ENCODE measurements around the gene CEACAM21.

Gene CEACAM21

GRCh38 chr19:41607668-41608067, 31.7 kb downstream of the CEACAM21 start:
- Histone ChIP-seq H2BK120ac (ENCODE audit: low read depth, low read length) (no peak overlapping the region), H3K18ac (ENCODE audit: low read depth in 1 of 2, low read length in 2 of 2) (no peak overlapping the region), H3K4me3 (ENCODE audit: insufficient read depth in 1 of 2, low read depth in 1 of 2, low read length in 2 of 2) (no peak overlapping the region), H4K8ac (ENCODE audit: low read length) (no peak overlapping the region), H3K27me3 (ENCODE audit: control insufficient read depth in 1 of 2, insufficient read depth in 1 of 2, low read length in 2 of 2) (peaks cover 15 to 27% of the 10 kb centered on the region in 2 experiments), H3K27ac (ENCODE audit: low read length, poor library complexity, severe bottlenecking) (no peak overlapping the region), H2BK5ac (ENCODE audit: low read depth, low read length, poor library complexity, severe bottlenecking) (no peak overlapping the region), H3K23ac (ENCODE audit: low read length in 2 of 2) (no peak overlapping the region), H3K14ac (ENCODE audit: low read length in 2 of 2) (no peak overlapping the region), H3K79me1 (replicated peaks; ENCODE audit: low read length, poor library complexity, severe bottlenecking) (no peaks in the 10 kb centered on the region), H3K9ac (ENCODE audit: low read length) (no peak overlapping the region), H2AK5ac (ENCODE audit: low read length, severe bottlenecking) (no peak overlapping the region), H3K4me1 (ENCODE audit: control insufficient read depth, insufficient read depth, low read depth, low read length) (no peaks in the 10 kb centered on the region), H3K9me3 (ENCODE audit: control insufficient read depth, low read length) (no peaks in the 10 kb centered on the region), H3K4me2 (ENCODE audit: low read length, poor library complexity, severe bottlenecking) (no peak overlapping the region), H3K4ac (ENCODE audit: low read depth in 1 of 2, low read length in 2 of 2) (no peak overlapping the region), H2AFZ (ENCODE audit: low read depth, low read length) (no peak overlapping the region), H2BK15ac (ENCODE audit: low read depth, poor library complexity, severe bottlenecking) (no peak overlapping the region), H3K36me3 (ENCODE audit: control insufficient read depth in 1 of 2, insufficient read depth in 2 of 2, low read depth in 1 of 2, low read length in 2 of 2) (no peaks in the 10 kb centered on the region), H2BK12ac (ENCODE audit: low read length in 2 of 2) (no peak overlapping the region), H4K91ac (ENCODE audit: low read length) (no peak overlapping the region)
- no peak for DNase-seq
- WGBS = 67% methylated on average over 1 of the region's 1 CpG

DNA sequence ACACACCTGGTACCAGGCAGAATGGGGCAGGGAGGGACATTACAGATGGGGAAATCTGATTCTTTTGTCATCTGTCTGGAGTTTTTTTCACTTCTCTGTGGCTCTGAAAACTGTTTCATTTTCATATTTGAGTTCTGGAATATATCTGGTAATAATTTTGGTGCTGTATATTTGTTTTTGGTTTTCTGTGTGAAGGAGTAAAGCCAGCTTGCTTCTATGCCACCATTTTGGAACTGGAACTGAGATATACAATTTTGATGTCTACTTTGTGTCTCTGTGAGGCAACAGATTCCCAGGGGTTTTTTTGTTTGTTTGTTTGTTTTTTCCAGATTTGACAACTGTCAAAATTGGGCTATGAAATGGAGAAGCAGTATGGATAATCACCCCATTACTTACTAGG, 34.8 kb downstream of the CEACAM21 start:
- H3K36me3 ChIP-seq (ENCODE audit: control insufficient read depth in 1 of 2, insufficient read depth in 2 of 2, low read depth in 1 of 2, low read length in 2 of 2) = no peaks in the 10 kb centered on the region
- no peaks in the 10 kb centered on the region for H3K4me1 ChIP-seq (ENCODE audit: control insufficient read depth, insufficient read depth, low read depth, low read length)
- no peak overlapping the region for H2BK5ac ChIP-seq (ENCODE audit: low read depth, low read length, poor library complexity, severe bottlenecking)
- DNase-seq = no peak
- no peak overlapping the region for H3K23ac ChIP-seq (ENCODE audit: low read length in 2 of 2)
- H2BK120ac ChIP-seq (ENCODE audit: low read depth, low read length) = no peak overlapping the region
- H3K27ac ChIP-seq (ENCODE audit: low read length, poor library complexity, severe bottlenecking) = no peak overlapping the region
- H2AK5ac ChIP-seq (ENCODE audit: low read length, severe bottlenecking) = no peak overlapping the region
- H2BK15ac ChIP-seq (ENCODE audit: low read depth, poor library complexity, severe bottlenecking) = no peak overlapping the region
- H4K8ac ChIP-seq (ENCODE audit: low read length) = no peak overlapping the region
- no peak overlapping the region for H2BK12ac ChIP-seq (ENCODE audit: low read length in 2 of 2)
- no peaks in the 10 kb centered on the region for H3K79me1 ChIP-seq (replicated peaks; ENCODE audit: low read length, poor library complexity, severe bottlenecking)
- H4K91ac ChIP-seq (ENCODE audit: low read length) = no peak overlapping the region
- no peak overlapping the region for H3K9ac ChIP-seq (ENCODE audit: low read length)
- H3K9me3 ChIP-seq (ENCODE audit: control insufficient read depth, low read length) = no peaks in the 10 kb centered on the region
- H3K4ac ChIP-seq (ENCODE audit: low read depth in 1 of 2, low read length in 2 of 2) = no peak overlapping the region
- no peak overlapping the region for H3K4me2 ChIP-seq (ENCODE audit: low read length, poor library complexity, severe bottlenecking)
- no peak overlapping the region for H3K4me3 ChIP-seq (ENCODE audit: insufficient read depth in 1 of 2, low read depth in 1 of 2, low read length in 2 of 2)
- no peak overlapping the region for H2AFZ ChIP-seq (ENCODE audit: low read depth, low read length)
- no peak overlapping the region for H3K14ac ChIP-seq (ENCODE audit: low read length in 2 of 2)
- H3K27me3 ChIP-seq (ENCODE audit: control insufficient read depth in 1 of 2, insufficient read depth in 1 of 2, low read length in 2 of 2) = peaks cover 4 to 19% of the 10 kb centered on the region in 2 experiments
- H3K18ac ChIP-seq (ENCODE audit: low read depth in 1 of 2, low read length in 2 of 2) = no peak overlapping the region

DNA sequence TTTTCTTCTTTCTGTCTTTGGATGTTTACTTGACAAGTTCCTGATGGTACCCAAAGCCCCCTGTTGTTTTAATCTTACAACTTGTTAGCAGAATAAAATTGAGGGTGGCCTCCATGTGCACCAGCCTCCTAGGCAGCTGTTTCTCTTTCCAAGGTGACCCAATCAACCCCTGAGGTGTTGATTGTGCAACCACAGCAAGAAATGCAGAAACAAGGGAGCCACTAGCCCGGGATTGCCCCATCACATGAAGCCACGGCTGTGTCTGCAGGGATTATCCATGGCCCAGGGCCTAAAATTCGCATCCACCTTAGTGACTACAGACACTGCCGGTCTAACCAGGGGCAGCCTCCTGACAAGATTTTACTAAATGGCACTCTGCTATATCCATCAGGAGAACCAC, 36.5 kb downstream of the CEACAM21 start:
- no peak overlapping the region for H3K4me3 ChIP-seq (ENCODE audit: insufficient read depth in 1 of 2, low read depth in 1 of 2, low read length in 2 of 2)
- no peak overlapping the region for H3K23ac ChIP-seq (ENCODE audit: low read length in 2 of 2)
- H3K18ac ChIP-seq (ENCODE audit: low read depth in 1 of 2, low read length in 2 of 2) = no peak overlapping the region
- H3K9me3 ChIP-seq (ENCODE audit: control insufficient read depth, low read length) = no peaks in the 10 kb centered on the region
- H2BK5ac ChIP-seq (ENCODE audit: low read depth, low read length, poor library complexity, severe bottlenecking) = no peak overlapping the region
- no peaks in the 10 kb centered on the region for H3K79me1 ChIP-seq (replicated peaks; ENCODE audit: low read length, poor library complexity, severe bottlenecking)
- no peak for DNase-seq
- no peaks in the 10 kb centered on the region for H3K4me1 ChIP-seq (ENCODE audit: control insufficient read depth, insufficient read depth, low read depth, low read length)
- H2AK5ac ChIP-seq (ENCODE audit: low read length, severe bottlenecking) = no peak overlapping the region
- H3K27me3 ChIP-seq (ENCODE audit: control insufficient read depth in 1 of 2, insufficient read depth in 1 of 2, low read length in 2 of 2) = peaks cover 0 to 23% of the 10 kb centered on the region in 2 experiments
- H3K9ac ChIP-seq (ENCODE audit: low read length) = no peak overlapping the region
- no peak overlapping the region for H3K4ac ChIP-seq (ENCODE audit: low read depth in 1 of 2, low read length in 2 of 2)
- no peak overlapping the region for H2AFZ ChIP-seq (ENCODE audit: low read depth, low read length)
- H2BK12ac ChIP-seq (ENCODE audit: low read length in 2 of 2) = no peak overlapping the region
- no peak overlapping the region for H3K4me2 ChIP-seq (ENCODE audit: low read length, poor library complexity, severe bottlenecking)
- no peak overlapping the region for H3K14ac ChIP-seq (ENCODE audit: low read length in 2 of 2)
- no peak overlapping the region for H2BK15ac ChIP-seq (ENCODE audit: low read depth, poor library complexity, severe bottlenecking)
- H2BK120ac ChIP-seq (ENCODE audit: low read depth, low read length) = no peak overlapping the region
- no peak overlapping the region for H3K27ac ChIP-seq (ENCODE audit: low read length, poor library complexity, severe bottlenecking)
- H4K8ac ChIP-seq (ENCODE audit: low read length) = no peak overlapping the region
- H3K36me3 ChIP-seq (ENCODE audit: control insufficient read depth in 1 of 2, insufficient read depth in 2 of 2, low read depth in 1 of 2, low read length in 2 of 2) = no peaks in the 10 kb centered on the region
- no peak overlapping the region for H4K91ac ChIP-seq (ENCODE audit: low read length)
- 51% methylated on average over 4 of the region's 4 CpGs for WGBS

DNA sequence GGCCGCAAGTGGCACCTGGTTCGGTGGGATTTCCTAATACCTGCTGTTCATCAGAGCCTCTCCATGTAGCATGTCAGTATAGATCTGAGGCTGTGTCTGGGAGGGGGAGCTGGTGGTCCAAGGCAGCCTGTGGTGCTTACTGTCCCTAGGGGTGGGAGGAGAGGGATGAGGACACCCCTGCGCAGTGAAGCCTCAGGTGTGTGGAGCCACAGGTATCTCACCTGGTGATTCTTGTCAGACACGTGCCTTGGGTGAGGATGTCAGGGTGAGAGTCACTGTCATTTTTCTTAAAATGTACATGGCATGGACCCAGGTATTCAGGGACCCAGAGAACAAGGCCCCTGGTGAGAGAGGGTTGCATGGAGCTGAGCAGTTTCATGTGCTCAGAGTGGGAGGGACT, 39.2 kb downstream of the CEACAM21 start:
- Histone ChIP-seq H3K79me1 (replicated peaks; ENCODE audit: low read length, poor library complexity, severe bottlenecking) (no peaks in the 10 kb centered on the region), H3K36me3 (ENCODE audit: control insufficient read depth in 1 of 2, insufficient read depth in 2 of 2, low read depth in 1 of 2, low read length in 2 of 2) (no peaks in the 10 kb centered on the region), H2AFZ (ENCODE audit: low read depth, low read length) (no peak overlapping the region), H3K23ac (ENCODE audit: low read length in 2 of 2) (no peak overlapping the region), H2BK15ac (ENCODE audit: low read depth, poor library complexity, severe bottlenecking) (no peak overlapping the region), H3K18ac (ENCODE audit: low read depth in 1 of 2, low read length in 2 of 2) (no peak overlapping the region), H4K8ac (ENCODE audit: low read length) (no peak overlapping the region), H3K27ac (ENCODE audit: low read length, poor library complexity, severe bottlenecking) (no peak overlapping the region), H2BK120ac (ENCODE audit: low read depth, low read length) (no peak overlapping the region), H2BK12ac (ENCODE audit: low read length in 2 of 2) (no peak overlapping the region), H3K4me3 (ENCODE audit: insufficient read depth in 1 of 2, low read depth in 1 of 2, low read length in 2 of 2) (no peak overlapping the region), H3K4ac (ENCODE audit: low read depth in 1 of 2, low read length in 2 of 2) (no peak overlapping the region), H2BK5ac (ENCODE audit: low read depth, low read length, poor library complexity, severe bottlenecking) (no peak overlapping the region), H3K4me1 (ENCODE audit: control insufficient read depth, insufficient read depth, low read depth, low read length) (no peaks in the 10 kb centered on the region), H3K9ac (ENCODE audit: low read length) (no peak overlapping the region), H3K14ac (ENCODE audit: low read length in 2 of 2) (no peak overlapping the region), H3K9me3 (ENCODE audit: control insufficient read depth, low read length) (no peaks in the 10 kb centered on the region), H3K27me3 (ENCODE audit: control insufficient read depth in 1 of 2, insufficient read depth in 1 of 2, low read length in 2 of 2) (peaks cover 0 to 11% of the 10 kb centered on the region in 2 experiments), H4K91ac (ENCODE audit: low read length) (no peak overlapping the region), H3K4me2 (ENCODE audit: low read length, poor library complexity, severe bottlenecking) (no peak overlapping the region), H2AK5ac (ENCODE audit: low read length, severe bottlenecking) (no peak overlapping the region)
- 84% methylated on average over 4 of the region's 4 CpGs for WGBS
- DNase-seq = no peak

Measured in mesenchymal stem cell (in vitro differentiated cells and primary cell).